ENCODE data around the gene FPGT. TPM values are rescaled to one million over a fixed set of nuclear protein-coding genes. Genes with fewer than 3 reads are reported as not detected.
"Not testable (repeated sequence)": the region's sequence is repeated elsewhere in the genome, so short reads cannot be mapped to it uniquely, and the experiment has no call there.

FPGT gene
- total RNA-seq = 10 to 100 TPM in 3 of 4 donors, 1 to 10 TPM in 1; 9.9 to 19.9 (median 13.7) TPM

DNA sequence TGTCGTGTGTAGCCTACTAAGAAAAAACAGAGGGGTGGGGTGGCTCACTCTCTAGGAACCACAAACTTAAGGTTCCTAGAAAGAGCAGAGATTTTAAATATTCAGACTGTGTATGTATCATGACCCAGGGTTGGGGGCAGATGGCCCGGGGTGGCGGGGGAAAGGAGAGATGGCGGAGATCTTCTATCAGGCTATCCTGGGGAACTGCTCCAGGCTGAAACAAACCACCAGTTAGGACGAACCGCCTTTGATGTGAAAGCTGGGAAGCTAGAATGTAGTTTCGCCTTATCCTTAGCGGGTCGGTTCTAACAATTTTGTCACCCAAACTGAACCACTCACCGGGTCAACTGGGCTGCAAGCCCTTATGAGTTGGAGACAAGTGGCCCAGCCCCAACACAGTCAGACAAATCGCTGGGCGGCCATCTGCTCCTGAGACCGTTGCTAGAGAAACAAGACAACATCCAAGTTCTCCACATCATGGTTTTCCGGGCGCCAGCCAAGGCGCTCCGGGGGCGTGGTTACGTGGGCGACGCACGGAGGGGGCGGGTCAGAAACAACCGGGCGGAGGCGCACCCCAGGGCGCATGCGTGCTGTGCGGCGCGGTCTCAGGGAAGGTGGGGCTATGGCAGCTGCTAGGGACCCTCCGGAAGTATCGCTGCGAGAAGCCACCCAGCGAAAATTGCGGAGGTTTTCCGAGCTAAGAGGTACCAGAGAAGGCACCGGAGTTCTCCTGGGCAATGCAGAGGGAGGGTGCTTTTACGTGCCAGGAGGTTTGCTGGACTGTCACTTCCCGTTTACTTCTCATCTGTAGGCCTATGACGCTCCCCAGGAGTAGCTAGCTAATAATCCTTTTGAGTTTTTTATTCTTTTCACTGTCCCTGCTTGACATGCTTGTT, at the start of gene FPGT, which contains the start of gene LRRIQ3:
Gene FPGT, plus strand, starts transcription at position 586 of the 896 bp plus-strand sequence. Its CDS starts 37 bp downstream, at position 623.
Gene LRRIQ3, minus strand, starts transcription at position 520 of the 896 bp plus-strand sequence. CDS start 14,492 bp downstream, outside the sequence.
- no peaks in the 10 kb centered on the region for H3K9me3 ChIP-seq
- TF ChIP-seq CTCF (IDR thresholded peaks at IDR 0.05) = no peak
- TF ChIP-seq POLR2AphosphoS5 (IDR thresholded peaks at IDR 0.05) = peak; percentile 93
- no peak for TF ChIP-seq EP300 (IDR thresholded peaks at IDR 0.05)
- peak; percentile 71 to 76 for TF ChIP-seq POLR2A (IDR thresholded peaks at IDR 0.05)
- H3K4me1 ChIP-seq = peaks cover 0 to 28% (median 2%) of the 10 kb centered on the region in 3 donors
- H3K27ac ChIP-seq = peak within 1 kb of the TSS; percentile 60 to 86 (median 84)
- peaks cover 0 to 21% of the 10 kb centered on the region in 2 donors for H3K36me3 ChIP-seq
- WGBS, 2 donors (ENCODE audit: low coverage in 1 of 2) = 0 to 7% methylated on average over 10 to 13 of the region's 41 CpGs
- H3K27me3 ChIP-seq = no peaks in the 10 kb centered on the region
- ATAC-seq = peak; percentile 98
- H3K4me3 ChIP-seq = peak within 1 kb of the TSS; percentile 62 to 88

DNA sequence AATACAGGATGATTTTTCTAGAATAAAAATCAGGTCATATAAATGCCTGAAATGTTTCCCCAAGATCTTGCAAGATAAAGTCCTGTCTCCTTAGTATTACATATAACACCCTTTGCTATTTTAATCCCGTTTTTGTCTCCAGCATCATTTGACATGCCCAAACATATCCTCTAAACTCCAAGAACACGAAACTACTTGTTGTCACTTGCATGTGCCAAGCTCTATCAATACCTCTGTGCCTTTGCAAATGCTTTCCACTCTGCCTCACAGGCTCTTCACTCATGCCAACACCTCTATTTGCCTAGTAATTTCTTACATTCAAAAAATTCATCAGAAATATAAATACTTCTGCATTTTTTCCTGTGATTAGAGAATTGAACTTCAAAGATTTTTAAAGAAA, 38.0 kb upstream of the FPGT start:
- Histone ChIP-seq H3K9me3 (no peaks in the 10 kb centered on the region), H3K36me3 (no peaks in the 10 kb centered on the region), H3K4me3 (no peak overlapping the region), H3K27me3 (no peaks in the 10 kb centered on the region), H3K27ac (no peak overlapping the region), H3K4me1 (no peaks in the 10 kb centered on the region)
- ATAC-seq = no peak
- 81% methylated on average over 2 of the region's 2 CpGs for whole genome bisulfite sequencing, 2 donors (ENCODE audit: low coverage in 1 of 2)
- TF ChIP-seq POLR2A (IDR thresholded peaks at IDR 0.05) = no peak
- no peak for TF ChIP-seq POLR2AphosphoS5 (IDR thresholded peaks at IDR 0.05)
- TF ChIP-seq CTCF (IDR thresholded peaks at IDR 0.05) = no peak
- no peak for TF ChIP-seq EP300 (IDR thresholded peaks at IDR 0.05)

DNA sequence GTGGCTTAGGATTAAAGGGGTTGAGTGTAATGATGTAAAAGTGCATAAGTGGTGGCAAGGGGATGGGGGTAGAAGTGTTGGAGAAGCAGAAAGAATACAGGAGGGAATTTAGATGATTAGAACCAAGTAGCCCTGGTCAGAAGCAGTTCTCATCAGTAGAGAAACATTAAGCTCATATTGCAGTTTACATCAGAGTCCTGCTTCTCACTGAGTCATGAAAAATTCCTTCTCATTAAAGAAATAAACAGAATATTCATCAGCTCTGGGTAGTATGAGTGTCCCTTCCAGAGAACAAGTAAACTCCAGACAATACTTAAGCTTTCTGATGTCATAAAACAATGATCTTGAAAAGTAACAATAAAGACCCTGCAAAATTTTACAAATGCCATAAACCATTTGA, 36.5 kb upstream of the FPGT start:
- no peak for ATAC-seq
- H3K9me3 ChIP-seq = no peaks in the 10 kb centered on the region
- H3K27ac ChIP-seq = no peak overlapping the region
- no peak overlapping the region for H3K4me3 ChIP-seq
- TF ChIP-seq EP300 (IDR thresholded peaks at IDR 0.05) (no peak), POLR2AphosphoS5 (IDR thresholded peaks at IDR 0.05) (no peak)
- H3K4me1 ChIP-seq = no peaks in the 10 kb centered on the region
- H3K36me3 ChIP-seq = no peaks in the 10 kb centered on the region
- no peaks in the 10 kb centered on the region for H3K27me3 ChIP-seq

DNA sequence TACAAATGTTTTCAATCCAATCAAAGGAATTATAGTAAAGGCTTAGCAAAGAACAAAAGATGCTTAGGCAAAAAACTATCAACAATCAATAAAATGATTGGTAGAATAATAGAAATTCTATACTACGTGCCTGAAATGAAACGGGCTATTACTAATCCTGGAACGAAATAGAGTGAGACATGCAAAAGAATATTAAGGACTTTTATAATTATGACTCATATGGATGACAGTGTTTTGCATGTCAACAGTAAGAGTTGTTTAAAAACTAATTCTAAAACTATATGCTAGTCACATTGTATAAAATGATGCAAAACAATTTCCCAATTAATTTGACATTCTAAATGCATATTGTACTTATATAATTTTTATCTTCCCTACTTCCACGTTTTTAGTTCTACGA, 35.7 kb upstream of the FPGT start:
- no peak for ATAC-seq
- H3K9me3 ChIP-seq = no peaks in the 10 kb centered on the region
- no peak overlapping the region for H3K27ac ChIP-seq
- no peaks in the 10 kb centered on the region for H3K36me3 ChIP-seq
- TF ChIP-seq POLR2AphosphoS5 (IDR thresholded peaks at IDR 0.05) = no peak
- TF ChIP-seq EP300 (IDR thresholded peaks at IDR 0.05) = no peak
- no peak for TF ChIP-seq CTCF (IDR thresholded peaks at IDR 0.05)
- no peak for TF ChIP-seq POLR2A (IDR thresholded peaks at IDR 0.05)
- H3K4me1 ChIP-seq = no peaks in the 10 kb centered on the region
- 73 to 74% methylated on average over 5 of the region's 5 CpGs for WGBS, 2 donors (ENCODE audit: low coverage in 1 of 2)
- no peak overlapping the region for H3K4me3 ChIP-seq
- no peaks in the 10 kb centered on the region for H3K27me3 ChIP-seq

GRCh38 chr1:74174423-74174822, 23.6 kb upstream of the FPGT start:
- H3K9me3 ChIP-seq = peaks cover 0 to 24% (median 0%) of the 10 kb centered on the region in 3 donors
- ATAC-seq, H3K4me3 ChIP-seq, H3K27ac ChIP-seq, H3K36me3 ChIP-seq, H3K27me3 ChIP-seq, H3K4me1 ChIP-seq: not testable (repeated sequence)
- WGBS, 2 donors (ENCODE audit: low coverage in 1 of 2) = 100% methylated on average over 1 of the region's 1 CpG; no CpG with 5 or more reads in 1 of the 2 donors

GRCh38 chr1:74180490-74180889, 17.6 kb upstream of the FPGT start:
- Histone ChIP-seq H3K36me3 (no peaks in the 10 kb centered on the region), H3K9me3 (peaks cover 0 to under 1% (median 0%) of the 10 kb centered on the region in 3 donors), H3K27me3 (no peaks in the 10 kb centered on the region), H3K4me3 (no peak overlapping the region), H3K4me1 (no peaks in the 10 kb centered on the region), H3K27ac (no peak overlapping the region)
- peak; percentile 79 for ATAC-seq
- TF ChIP-seq POLR2AphosphoS5 (IDR thresholded peaks at IDR 0.05) = no peak
- no peak for TF ChIP-seq EP300 (IDR thresholded peaks at IDR 0.05)
- no peak for TF ChIP-seq CTCF (IDR thresholded peaks at IDR 0.05)
- no peak for TF ChIP-seq POLR2A (IDR thresholded peaks at IDR 0.05)
